IPS-18a (cell line): ENCODE results near the gene SYT7.
"Not testable (repeated sequence)": the region's sequence is repeated elsewhere in the genome, so short reads cannot be mapped to it uniquely, and the experiment has no call there.

Experiments
- H3K27ac ChIP-seq: one replicate; pipeline ENCODE4 v1.5.1; 2013; ENCODE audit warnings: low read length
- H3K27me3 ChIP-seq: one replicate; pipeline ENCODE4 v1.6.1; 2013; ENCODE audit warnings: mild to moderate bottlenecking, low read length; ENCODE audit not compliant: control insufficient read depth, insufficient read depth
- H3K36me3 ChIP-seq: one replicate; pipeline ENCODE4 v1.6.1; 2013; ENCODE audit warnings: low read depth, low read length; ENCODE audit not compliant: control insufficient read depth
- H3K4me1 ChIP-seq: one replicate; pipeline ENCODE4 v1.6.1; 2013; ENCODE audit warnings: low read depth, low read length; ENCODE audit not compliant: control insufficient read depth
- H3K4me3 ChIP-seq: one replicate; pipeline ENCODE4 v1.5.1; 2013; ENCODE audit warnings: low read length
- H3K9ac ChIP-seq: one replicate; pipeline ENCODE4 v1.6.1; 2013; ENCODE audit warnings: mild to moderate bottlenecking, low read length, moderate library complexity
- H3K9me3 ChIP-seq: one replicate; pipeline ENCODE4 v1.6.1; 2013; ENCODE audit warnings: low read depth, low read length; ENCODE audit not compliant: control insufficient read depth

The SYT7 gene

GRCh38 chr11:61618978-61619377 is 38.1 kb upstream of the SYT7 start:
- Histone ChIP-seq H3K4me3 (no peak overlapping the region), H3K27me3 (no peaks in the 10 kb centered on the region), H3K4me1 (no peaks in the 10 kb centered on the region), H3K36me3 (no peaks in the 10 kb centered on the region), H3K27ac (no peak overlapping the region), H3K9ac (no peak overlapping the region), H3K9me3 (no peaks in the 10 kb centered on the region)

DNA sequence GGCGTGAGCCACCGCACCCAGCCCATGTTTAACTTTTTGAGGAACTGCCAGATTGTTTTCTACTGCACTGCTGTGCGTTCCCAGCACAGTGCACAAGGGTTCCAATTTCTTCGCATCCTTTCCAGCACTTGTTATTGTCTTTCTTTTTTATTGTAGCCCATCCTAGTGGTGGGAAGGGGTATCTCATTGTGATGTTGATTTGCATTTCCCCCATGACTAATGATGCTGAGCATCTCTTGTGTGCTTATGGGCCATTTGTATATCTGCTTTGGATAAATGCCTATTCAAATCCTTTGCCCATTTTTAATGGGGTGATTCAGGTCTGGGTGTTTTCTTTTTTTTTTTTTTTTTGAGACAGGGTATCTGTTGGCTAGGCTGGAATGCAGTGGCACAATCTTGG is 36.6 kb upstream of the SYT7 start:
- Histone ChIP-seq H3K9me3 (no peaks in the 10 kb centered on the region), H3K36me3 (no peaks in the 10 kb centered on the region), H3K9ac (no peak overlapping the region), H3K4me1 (no peaks in the 10 kb centered on the region), H3K27me3 (no peaks in the 10 kb centered on the region), H3K27ac (no peak overlapping the region), H3K4me3 (no peak overlapping the region)

DNA sequence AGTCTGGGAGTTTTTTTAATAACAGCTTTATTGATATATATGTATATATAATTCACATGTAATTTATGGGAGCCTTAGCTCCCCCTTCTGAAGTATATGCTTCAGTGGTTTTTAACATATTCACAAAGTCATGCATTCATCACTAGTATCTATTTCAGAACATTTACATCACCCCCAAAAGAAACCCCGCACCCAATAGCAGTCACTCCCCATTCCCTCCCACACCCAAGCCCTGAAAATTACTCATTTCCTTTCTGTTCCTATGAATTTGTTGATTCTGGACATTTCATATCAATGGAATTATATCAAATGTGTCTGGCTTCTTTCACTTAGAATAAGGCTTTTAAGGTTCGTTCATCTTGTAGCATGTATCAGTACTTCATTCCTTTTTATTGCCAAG is 35.6 kb upstream of the SYT7 start:
- no peaks in the 10 kb centered on the region for H3K27me3 ChIP-seq
- H3K36me3 ChIP-seq: no peaks in the 10 kb centered on the region
- no peaks in the 10 kb centered on the region for H3K9me3 ChIP-seq
- H3K4me3 ChIP-seq: no peak overlapping the region
- H3K27ac ChIP-seq: no peak overlapping the region
- no peak overlapping the region for H3K9ac ChIP-seq
- no peaks in the 10 kb centered on the region for H3K4me1 ChIP-seq

DNA sequence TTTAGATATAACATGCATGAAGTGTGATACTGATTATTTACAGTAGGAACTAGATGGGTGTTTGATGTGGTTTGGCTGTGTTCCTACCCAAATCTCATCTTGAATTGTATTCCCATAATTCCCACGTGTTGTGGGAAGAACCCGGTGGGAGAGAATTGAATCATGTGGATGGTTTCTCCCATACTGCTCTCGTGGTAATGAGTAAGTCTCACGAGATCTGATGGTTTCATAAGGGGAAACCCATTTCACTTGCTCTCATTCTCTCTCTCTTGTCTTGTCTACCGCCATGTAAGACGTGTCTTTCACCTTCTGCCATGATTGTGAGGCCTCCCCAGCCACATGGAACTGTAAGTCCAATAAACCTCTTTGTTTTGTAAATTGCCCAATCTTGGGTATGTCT is 33.9 kb upstream of the SYT7 start:
- H3K27me3 ChIP-seq, H3K27ac ChIP-seq, H3K4me3 ChIP-seq, H3K9ac ChIP-seq, H3K9me3 ChIP-seq, H3K36me3 ChIP-seq, H3K4me1 ChIP-seq: not testable (repeated sequence)

- no peaks in the 10 kb centered on the region for H3K9me3 ChIP-seq
- H3K36me3 ChIP-seq: no peaks in the 10 kb centered on the region
- no peaks in the 10 kb centered on the region for H3K4me1 ChIP-seq
- H3K27me3 ChIP-seq: no peaks in the 10 kb centered on the region
- no peak overlapping the region for H3K4me3 ChIP-seq
- H3K9ac ChIP-seq: no peak overlapping the region
- no peak overlapping the region for H3K27ac ChIP-seq
Measured at GRCh38 chr11:61613870-61614269, 33.0 kb upstream of the SYT7 start.

DNA sequence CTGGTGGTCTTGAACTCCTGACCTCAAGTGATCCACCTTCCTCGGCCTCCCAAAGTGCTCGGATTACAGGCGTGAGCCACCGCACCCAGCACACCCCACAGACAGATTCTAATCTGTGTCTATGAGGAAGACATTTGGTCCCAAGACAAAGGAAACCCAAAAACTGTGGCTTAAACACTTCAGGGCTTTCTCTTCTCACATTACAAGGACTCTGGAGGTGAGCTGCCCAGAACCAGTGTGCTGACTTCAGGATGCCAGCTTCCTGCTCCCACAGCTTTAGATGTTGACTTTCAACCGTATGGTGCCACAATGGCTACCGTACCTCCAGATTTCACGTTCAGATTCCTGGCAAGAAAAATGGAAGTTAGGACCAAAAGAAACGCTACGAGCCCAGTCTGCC is 32.2 kb upstream of the SYT7 start:
- Histone ChIP-seq H3K9ac (no peak overlapping the region), H3K9me3 (no peaks in the 10 kb centered on the region), H3K27ac (no peak overlapping the region), H3K4me3 (no peak overlapping the region), H3K27me3 (no peaks in the 10 kb centered on the region), H3K36me3 (no peaks in the 10 kb centered on the region), H3K4me1 (no peaks in the 10 kb centered on the region)

DNA sequence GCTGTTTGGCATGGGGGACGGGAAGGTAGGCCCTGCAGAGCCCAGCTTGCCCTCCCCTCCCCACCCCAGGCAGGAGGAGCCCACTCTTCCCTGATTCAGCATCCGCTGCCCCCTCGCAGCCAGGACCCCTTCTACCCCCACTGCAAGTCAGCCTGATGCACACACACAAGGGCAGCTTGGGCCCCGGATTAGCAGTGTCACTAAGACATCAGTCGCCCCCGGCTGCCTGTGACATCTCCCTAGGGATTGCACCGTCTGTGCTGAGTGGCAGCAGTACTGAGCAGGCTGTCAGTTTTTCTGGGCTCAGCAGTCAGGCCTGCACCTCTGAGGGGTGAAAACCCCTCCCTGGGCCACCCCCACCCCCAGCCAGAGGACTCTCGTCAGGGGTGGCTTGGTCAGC is 30.4 kb upstream of the SYT7 start:
- H3K9me3 ChIP-seq: no peaks in the 10 kb centered on the region
- H3K9ac ChIP-seq: no peak overlapping the region
- H3K4me1 ChIP-seq: no peaks in the 10 kb centered on the region
- no peak overlapping the region for H3K4me3 ChIP-seq
- no peak overlapping the region for H3K27ac ChIP-seq
- no peaks in the 10 kb centered on the region for H3K36me3 ChIP-seq
- H3K27me3 ChIP-seq: no peaks in the 10 kb centered on the region

DNA sequence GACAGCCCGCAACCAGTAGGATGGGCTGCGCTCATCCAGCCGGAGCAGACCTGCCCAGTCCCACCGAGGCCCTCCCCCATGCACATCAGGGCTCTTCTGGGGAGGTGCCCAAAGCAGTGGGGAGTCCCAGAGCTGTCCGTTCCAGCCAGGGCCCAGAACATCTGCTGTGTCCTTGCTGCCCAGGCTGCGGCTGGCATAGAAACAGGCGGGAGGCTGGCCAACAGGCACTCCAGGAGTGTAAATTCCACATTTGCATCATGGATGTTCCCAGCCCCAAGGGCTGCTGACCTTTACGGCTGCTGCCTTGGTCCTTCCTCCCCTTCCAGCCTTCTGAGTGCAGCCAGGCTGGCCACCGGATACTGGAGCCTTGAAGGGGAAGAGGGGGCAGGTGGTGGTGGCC is 30.0 kb upstream of the SYT7 start:
- H3K9me3 ChIP-seq: no peaks in the 10 kb centered on the region
- H3K4me3 ChIP-seq: no peak overlapping the region
- no peaks in the 10 kb centered on the region for H3K4me1 ChIP-seq
- no peak overlapping the region for H3K9ac ChIP-seq
- H3K36me3 ChIP-seq: no peaks in the 10 kb centered on the region
- no peak overlapping the region for H3K27ac ChIP-seq
- H3K27me3 ChIP-seq: no peaks in the 10 kb centered on the region

- H3K9ac ChIP-seq: no peak overlapping the region
- no peaks in the 10 kb centered on the region for H3K4me1 ChIP-seq
- H3K4me3 ChIP-seq: no peak overlapping the region
- H3K27me3 ChIP-seq: no peaks in the 10 kb centered on the region
- no peak overlapping the region for H3K27ac ChIP-seq
- no peaks in the 10 kb centered on the region for H3K9me3 ChIP-seq
- no peaks in the 10 kb centered on the region for H3K36me3 ChIP-seq
Measured at GRCh38 chr11:61609980-61610366, 29.1 kb upstream of the SYT7 start.

DNA sequence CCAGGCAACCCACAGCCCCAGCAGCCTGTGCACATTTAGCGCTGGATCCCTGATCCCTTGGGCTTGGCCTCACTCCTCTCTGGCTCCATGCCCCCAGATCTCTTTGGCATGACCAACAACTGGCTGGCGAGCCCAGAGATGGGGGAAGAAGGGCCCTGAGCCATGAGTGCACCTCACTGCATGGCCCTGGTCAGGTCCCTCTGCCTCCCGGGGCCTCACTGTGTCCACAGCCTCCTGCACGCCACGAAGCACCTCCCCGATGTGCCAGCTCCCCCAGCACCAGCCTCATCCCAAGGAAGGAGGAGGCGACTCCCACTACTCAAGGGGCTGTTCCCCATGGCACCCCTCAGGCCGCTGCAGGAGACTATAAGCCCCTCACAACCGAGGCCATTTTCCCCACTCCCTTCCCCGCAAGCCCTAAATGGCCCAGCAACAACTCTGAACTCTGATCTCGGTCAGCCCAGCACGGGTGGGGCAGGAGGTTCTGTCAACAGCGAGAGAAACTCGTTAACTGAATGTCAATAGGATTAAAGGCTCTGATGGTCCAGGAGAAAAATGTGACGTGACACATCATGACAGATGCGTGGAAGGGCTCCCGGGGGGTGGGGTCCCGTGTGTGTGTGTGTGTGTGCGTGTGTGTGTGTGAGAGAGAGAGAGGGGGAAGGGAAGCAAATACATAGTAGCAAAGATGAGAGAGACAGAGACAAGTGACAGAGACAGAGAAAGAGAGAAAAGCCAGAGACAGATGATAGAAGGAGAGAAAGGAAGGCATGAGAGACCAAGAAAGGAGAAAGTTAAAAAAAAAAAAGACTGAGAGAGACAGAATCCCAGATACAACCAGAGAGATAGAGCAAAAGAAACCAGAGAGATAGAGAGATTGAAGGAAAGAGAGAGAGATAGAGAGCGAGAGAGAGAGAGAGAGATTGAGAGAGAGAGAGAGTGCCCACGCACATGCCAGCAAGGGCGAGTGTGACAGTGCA is 28.4 kb upstream of the SYT7 start:
- H3K4me3 ChIP-seq: no peak overlapping the region
- no peaks in the 10 kb centered on the region for H3K4me1 ChIP-seq
- no peaks in the 10 kb centered on the region for H3K27me3 ChIP-seq
- H3K36me3 ChIP-seq: no peaks in the 10 kb centered on the region
- no peak overlapping the region for H3K27ac ChIP-seq
- H3K9me3 ChIP-seq: no peaks in the 10 kb centered on the region
- no peak overlapping the region for H3K9ac ChIP-seq

DNA sequence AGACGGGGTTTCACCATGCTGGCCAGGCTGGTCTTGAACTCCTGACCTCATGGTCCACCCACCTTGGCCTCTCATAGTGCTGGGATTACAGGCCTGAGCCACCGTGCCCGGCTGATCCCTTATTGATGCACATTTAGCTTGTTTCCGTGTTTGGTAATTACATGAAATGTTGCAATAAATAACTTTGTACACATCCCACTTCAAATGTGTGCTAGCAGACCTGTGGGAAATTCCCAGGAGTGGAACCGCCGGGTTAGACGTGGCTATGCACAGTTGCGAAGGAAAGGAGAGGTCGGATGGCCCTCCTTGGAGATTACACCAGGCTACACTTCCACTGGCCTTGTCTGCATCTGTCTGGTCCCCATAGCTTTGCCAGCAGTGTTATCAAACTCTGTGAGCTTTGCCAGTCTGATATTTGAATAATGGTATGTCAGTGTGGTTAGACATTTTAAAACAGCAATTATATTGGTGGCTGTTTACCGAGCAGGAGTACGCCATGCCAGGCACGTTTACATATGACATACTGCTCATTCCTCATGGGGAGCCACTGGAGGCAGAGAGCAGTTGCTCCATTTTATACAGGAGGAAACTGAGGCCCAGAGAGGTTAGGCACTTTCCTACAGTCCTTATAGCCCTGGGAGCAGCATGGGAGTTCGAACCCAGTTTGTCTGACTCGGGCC is 27.2 kb upstream of the SYT7 start:
- no peak overlapping the region for H3K27ac ChIP-seq
- no peak overlapping the region for H3K9ac ChIP-seq
- H3K4me1 ChIP-seq: no peaks in the 10 kb centered on the region
- no peaks in the 10 kb centered on the region for H3K36me3 ChIP-seq
- no peak overlapping the region for H3K4me3 ChIP-seq
- no peaks in the 10 kb centered on the region for H3K27me3 ChIP-seq
- no peaks in the 10 kb centered on the region for H3K9me3 ChIP-seq

- Histone ChIP-seq H3K4me1 (no peaks in the 10 kb centered on the region), H3K9me3 (no peaks in the 10 kb centered on the region), H3K27me3 (no peaks in the 10 kb centered on the region), H3K4me3 (no peak overlapping the region), H3K27ac (no peak overlapping the region), H3K36me3 (no peaks in the 10 kb centered on the region), H3K9ac (no peak overlapping the region)
Measured at GRCh38 chr11:61607426-61607825, 26.6 kb upstream of the SYT7 start.
